RWPE1 (cell line): ENCODE data around the gene AASS.

ENCODE experiments used
- CTCF ChIA-PET: fragments of 350-600 bp; sonication (Branson Sonifier 250); formaldehyde crosslinking; extraction: SDS; loops from one replicate; lab custom pipeline; 2021; lab: Yijun Ruan, JAX
- POLR2A ChIA-PET: fragments of 400-600 bp; formaldehyde crosslinking; extraction: SDS; loops from one replicate; lab custom pipeline; 2020; ENCODE audit warnings: antibody characterized with exemption; ENCODE audit not compliant: low non-redundant PET; lab: Yijun Ruan, JAX
- DNase-seq: peaks from one replicate; pipeline ENCODE4 v3.0.0; 2012; ENCODE audit warnings: low spot score
- H3K27ac ChIP-seq: fragments of 450-650 bp; 2 replicates; pipeline ENCODE4 v1.5.1; 2017
- TF ChIP-seq, protein P1 (sequence below): fragments of 450-650 bp; conservative IDR thresholded peaks from 2 replicates; pipeline ENCODE4 v1.5.1; 2017; ENCODE audit warnings: low read depth, mild to moderate bottlenecking

The AASS gene

GRCh38 chr7:122040147-122040546 lies 103.9 kb downstream of the AASS start:
- POLR2A ChIA-PET, result no interaction called here
- DNase-seq, result peak; percentile 4
- H3K27ac ChIP-seq, result no peak overlapping the region
- TF ChIP-seq, protein P1, sequence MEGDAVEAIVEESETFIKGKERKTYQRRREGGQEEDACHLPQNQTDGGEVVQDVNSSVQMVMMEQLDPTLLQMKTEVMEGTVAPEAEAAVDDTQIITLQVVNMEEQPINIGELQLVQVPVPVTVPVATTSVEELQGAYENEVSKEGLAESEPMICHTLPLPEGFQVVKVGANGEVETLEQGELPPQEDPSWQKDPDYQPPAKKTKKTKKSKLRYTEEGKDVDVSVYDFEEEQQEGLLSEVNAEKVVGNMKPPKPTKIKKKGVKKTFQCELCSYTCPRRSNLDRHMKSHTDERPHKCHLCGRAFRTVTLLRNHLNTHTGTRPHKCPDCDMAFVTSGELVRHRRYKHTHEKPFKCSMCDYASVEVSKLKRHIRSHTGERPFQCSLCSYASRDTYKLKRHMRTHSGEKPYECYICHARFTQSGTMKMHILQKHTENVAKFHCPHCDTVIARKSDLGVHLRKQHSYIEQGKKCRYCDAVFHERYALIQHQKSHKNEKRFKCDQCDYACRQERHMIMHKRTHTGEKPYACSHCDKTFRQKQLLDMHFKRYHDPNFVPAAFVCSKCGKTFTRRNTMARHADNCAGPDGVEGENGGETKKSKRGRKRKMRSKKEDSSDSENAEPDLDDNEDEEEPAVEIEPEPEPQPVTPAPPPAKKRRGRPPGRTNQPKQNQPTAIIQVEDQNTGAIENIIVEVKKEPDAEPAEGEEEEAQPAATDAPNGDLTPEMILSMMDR, result no peak
- CTCF ChIA-PET, result no interaction called here

- POLR2A ChIA-PET, result no interaction called here
- TF ChIP-seq, protein P1, result no peak
- H3K27ac ChIP-seq, result no peak overlapping the region
- no peak for DNase-seq
- CTCF ChIA-PET, result no interaction called here
Measured at GRCh38 chr7:122038904-122039303, 105.1 kb downstream of the AASS start.

DNA sequence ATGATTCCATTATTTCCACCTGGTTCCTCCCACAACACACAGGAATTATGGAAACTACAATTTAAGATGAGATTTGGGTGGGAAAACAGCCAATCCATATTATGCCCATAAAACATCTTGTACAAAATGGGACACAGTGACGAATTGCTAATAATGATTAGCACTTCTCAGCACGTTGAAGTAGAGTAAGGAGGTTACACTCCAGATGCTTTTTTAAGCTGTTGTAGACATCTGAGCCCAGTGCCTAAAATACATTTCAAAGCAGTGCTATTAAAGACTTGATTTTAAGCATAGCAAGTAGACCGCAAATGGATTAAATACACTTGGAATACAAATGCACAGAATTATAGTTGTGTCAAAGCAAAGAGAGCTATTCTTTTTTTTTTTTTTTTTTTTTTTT lies 105.9 kb downstream of the AASS start:
- ChIA-PET CTCF (interaction anchor here (0.6 to 0.7 kb wide), 2 partner anchors 511 to 1538 kb away, joined by 3 to 4 read pairs; no protein-coding TSS in a partner anchor), POLR2A (no interaction called here)
- TF ChIP-seq, protein P1, result no peak
- DNase-seq, result no peak
- H3K27ac ChIP-seq, result no peak overlapping the region

- TF ChIP-seq, protein P1, result no peak
- CTCF ChIA-PET, result no interaction called here
- DNase-seq, result no peak
- POLR2A ChIA-PET, result no interaction called here
- no peak overlapping the region for H3K27ac ChIP-seq
Measured at GRCh38 chr7:122035876-122036275, 108.2 kb downstream of the AASS start.

DNA sequence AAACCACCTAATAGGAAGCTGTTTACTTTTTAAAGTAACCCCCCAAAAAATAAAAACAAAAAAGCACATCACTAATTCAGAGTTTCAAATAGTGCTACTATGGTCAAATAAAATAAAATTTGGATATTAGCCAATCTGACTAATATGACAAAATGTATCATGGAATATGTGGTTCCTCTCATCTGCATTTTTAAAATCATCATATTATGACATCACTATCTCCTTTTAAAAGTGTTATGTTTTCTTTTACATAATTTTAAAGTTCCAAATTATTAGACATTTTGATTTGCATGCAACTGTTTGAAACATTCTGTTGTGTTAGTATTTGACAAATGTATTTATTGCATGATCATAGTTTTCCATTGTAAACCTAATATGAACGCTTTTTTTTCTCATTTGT lies 110.4 kb downstream of the AASS start:
- H3K27ac ChIP-seq, result no peak overlapping the region
- ChIA-PET CTCF (no interaction called here), POLR2A (no interaction called here)
- DNase-seq, result no peak
- TF ChIP-seq, protein P1, result no peak

- DNase-seq, result no peak
- CTCF ChIA-PET, result no interaction called here
- TF ChIP-seq, protein P1, result no peak
- POLR2A ChIA-PET, result no interaction called here
- no peak overlapping the region for H3K27ac ChIP-seq
Measured at GRCh38 chr7:122027058-122027457, 117.0 kb downstream of the AASS start.
